HFFc6 (cell line): ENCODE results near the gene GRIP1. TPM values are rescaled to one million over a fixed set of nuclear protein-coding genes. Genes with fewer than 3 reads are reported as not detected.

Source experiments
- DNase-seq: peaks from one replicate; pipeline ENCODE4 v3.0.0-alpha.2; 2018
- H3K27ac Mint-ChIP-seq: 2 replicates; pipeline ENCODE4 v1.8.0; 2020; ENCODE audit warnings: mild to moderate bottlenecking, mixed read lengths
- H3K27me3 Mint-ChIP-seq: 2 replicates; pipeline ENCODE4 v1.8.0; 2021; ENCODE audit warnings: mild to moderate bottlenecking, moderate library complexity, mixed read lengths; ENCODE audit not compliant: insufficient read depth
- H3K36me3 Mint-ChIP-seq: 2 replicates; pipeline ENCODE4 v1.8.0; 2021; ENCODE audit warnings: low read depth, mixed read lengths
- H3K4me1 Mint-ChIP-seq: 2 replicates; pipeline ENCODE4 v1.8.0; 2020; ENCODE audit warnings: low read depth, mixed read lengths
- H3K4me3 Mint-ChIP-seq: 2 replicates; pipeline ENCODE4 v1.8.0; 2020; ENCODE audit warnings: mild to moderate bottlenecking, moderate library complexity, mixed read lengths
- H3K9me3 Mint-ChIP-seq: 2 replicates; pipeline ENCODE4 v1.8.0; 2020; ENCODE audit warnings: mild to moderate bottlenecking, mixed read lengths
- long read RNA-seq: library from polyadenylated mRNA; unstranded; transcript quantifications from one replicate; pipeline ENCODE4 v2.0.0, GENCODE V29; 2019
- total RNA-seq, 6 experiments: library from RNA; stranded (reverse); fragmentation: NEBNext Ultra II Directional; extraction: Animal tissue kit (Norgen Biotek cat#: 25700); gene quantifications; 2 replicates in 1 of 6; 3 replicates in 5 of 6; pipeline ENCODE4 v1.2.3, GENCODE V29; 2021
- TF ChIP-seq, protein P1 (sequence below): fragments of 200-600 bp; sonication (generic); IDR thresholded peaks from 2 replicates; pipeline ENCODE4 v1.5.0; 2021; ENCODE audit warnings: antibody characterized with exemption, mild to moderate bottlenecking

The GRIP1 gene, protein sequence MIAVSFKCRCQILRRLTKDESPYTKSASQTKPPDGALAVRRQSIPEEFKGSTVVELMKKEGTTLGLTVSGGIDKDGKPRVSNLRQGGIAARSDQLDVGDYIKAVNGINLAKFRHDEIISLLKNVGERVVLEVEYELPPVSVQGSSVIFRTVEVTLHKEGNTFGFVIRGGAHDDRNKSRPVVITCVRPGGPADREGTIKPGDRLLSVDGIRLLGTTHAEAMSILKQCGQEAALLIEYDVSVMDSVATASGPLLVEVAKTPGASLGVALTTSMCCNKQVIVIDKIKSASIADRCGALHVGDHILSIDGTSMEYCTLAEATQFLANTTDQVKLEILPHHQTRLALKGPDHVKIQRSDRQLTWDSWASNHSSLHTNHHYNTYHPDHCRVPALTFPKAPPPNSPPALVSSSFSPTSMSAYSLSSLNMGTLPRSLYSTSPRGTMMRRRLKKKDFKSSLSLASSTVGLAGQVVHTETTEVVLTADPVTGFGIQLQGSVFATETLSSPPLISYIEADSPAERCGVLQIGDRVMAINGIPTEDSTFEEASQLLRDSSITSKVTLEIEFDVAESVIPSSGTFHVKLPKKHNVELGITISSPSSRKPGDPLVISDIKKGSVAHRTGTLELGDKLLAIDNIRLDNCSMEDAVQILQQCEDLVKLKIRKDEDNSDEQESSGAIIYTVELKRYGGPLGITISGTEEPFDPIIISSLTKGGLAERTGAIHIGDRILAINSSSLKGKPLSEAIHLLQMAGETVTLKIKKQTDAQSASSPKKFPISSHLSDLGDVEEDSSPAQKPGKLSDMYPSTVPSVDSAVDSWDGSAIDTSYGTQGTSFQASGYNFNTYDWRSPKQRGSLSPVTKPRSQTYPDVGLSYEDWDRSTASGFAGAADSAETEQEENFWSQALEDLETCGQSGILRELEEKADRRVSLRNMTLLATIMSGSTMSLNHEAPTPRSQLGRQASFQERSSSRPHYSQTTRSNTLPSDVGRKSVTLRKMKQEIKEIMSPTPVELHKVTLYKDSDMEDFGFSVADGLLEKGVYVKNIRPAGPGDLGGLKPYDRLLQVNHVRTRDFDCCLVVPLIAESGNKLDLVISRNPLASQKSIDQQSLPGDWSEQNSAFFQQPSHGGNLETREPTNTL
- total RNA-seq = under 1 TPM in 2 of 6 experiments, not detected in 4; 0.31 to 0.60 TPM
- long read RNA-seq, partial matches to known transcripts = 0 of 1 reads
- long read RNA-seq, other reads (novel, unspliced or antisense) = 1 of 1 reads

GRCh38 chr12:66678338-66679275 is at the start of gene GRIP1:
Gene GRIP1, minus strand, starts transcription at chr12:66679076. Its CDS starts 172 bp downstream, at chr12:66678904.
- H3K4me1 Mint-ChIP-seq = no peaks in the 10 kb centered on the region
- no peaks in the 10 kb centered on the region for H3K9me3 Mint-ChIP-seq
- H3K36me3 Mint-ChIP-seq = no peaks in the 10 kb centered on the region
- H3K27me3 Mint-ChIP-seq = peaks cover 9% of the 10 kb centered on the region; the same call in 1 of the 2 replicates
- TF ChIP-seq, protein P1, sequence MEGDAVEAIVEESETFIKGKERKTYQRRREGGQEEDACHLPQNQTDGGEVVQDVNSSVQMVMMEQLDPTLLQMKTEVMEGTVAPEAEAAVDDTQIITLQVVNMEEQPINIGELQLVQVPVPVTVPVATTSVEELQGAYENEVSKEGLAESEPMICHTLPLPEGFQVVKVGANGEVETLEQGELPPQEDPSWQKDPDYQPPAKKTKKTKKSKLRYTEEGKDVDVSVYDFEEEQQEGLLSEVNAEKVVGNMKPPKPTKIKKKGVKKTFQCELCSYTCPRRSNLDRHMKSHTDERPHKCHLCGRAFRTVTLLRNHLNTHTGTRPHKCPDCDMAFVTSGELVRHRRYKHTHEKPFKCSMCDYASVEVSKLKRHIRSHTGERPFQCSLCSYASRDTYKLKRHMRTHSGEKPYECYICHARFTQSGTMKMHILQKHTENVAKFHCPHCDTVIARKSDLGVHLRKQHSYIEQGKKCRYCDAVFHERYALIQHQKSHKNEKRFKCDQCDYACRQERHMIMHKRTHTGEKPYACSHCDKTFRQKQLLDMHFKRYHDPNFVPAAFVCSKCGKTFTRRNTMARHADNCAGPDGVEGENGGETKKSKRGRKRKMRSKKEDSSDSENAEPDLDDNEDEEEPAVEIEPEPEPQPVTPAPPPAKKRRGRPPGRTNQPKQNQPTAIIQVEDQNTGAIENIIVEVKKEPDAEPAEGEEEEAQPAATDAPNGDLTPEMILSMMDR = no peak
- no peak within 1 kb of the TSS for H3K4me3 Mint-ChIP-seq
- H3K27ac Mint-ChIP-seq = no peak within 1 kb of the TSS
- no peak for DNase-seq

DNA sequence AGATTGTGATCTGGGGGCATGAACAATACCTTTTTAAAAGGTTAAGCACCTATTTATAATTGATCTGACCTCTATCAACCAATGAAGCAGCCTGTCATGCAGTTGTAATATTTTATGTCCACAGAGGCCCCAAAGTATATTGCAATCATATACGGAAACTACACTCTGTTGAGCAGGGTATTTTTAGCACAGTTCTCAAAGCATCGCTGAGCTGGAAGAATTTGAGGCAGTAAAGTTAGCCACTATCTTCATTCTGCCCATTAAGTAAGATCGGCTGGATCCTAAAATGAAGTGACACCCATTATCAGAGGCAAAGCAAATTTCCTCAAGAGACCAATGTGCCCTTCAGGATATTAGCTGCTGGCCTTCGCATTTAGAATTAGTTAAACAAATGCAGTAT is 47.7 kb upstream of the GRIP1 start:
- no peak for DNase-seq
- no peaks in the 10 kb centered on the region for H3K9me3 Mint-ChIP-seq
- TF ChIP-seq, protein P1 = no peak
- no peaks in the 10 kb centered on the region for H3K4me1 Mint-ChIP-seq
- H3K27ac Mint-ChIP-seq = no peak overlapping the region
- H3K36me3 Mint-ChIP-seq = no peaks in the 10 kb centered on the region
- no peak overlapping the region for H3K4me3 Mint-ChIP-seq
- H3K27me3 Mint-ChIP-seq = peaks cover 1% of the 10 kb centered on the region; the same call in 1 of the 2 replicates

DNA sequence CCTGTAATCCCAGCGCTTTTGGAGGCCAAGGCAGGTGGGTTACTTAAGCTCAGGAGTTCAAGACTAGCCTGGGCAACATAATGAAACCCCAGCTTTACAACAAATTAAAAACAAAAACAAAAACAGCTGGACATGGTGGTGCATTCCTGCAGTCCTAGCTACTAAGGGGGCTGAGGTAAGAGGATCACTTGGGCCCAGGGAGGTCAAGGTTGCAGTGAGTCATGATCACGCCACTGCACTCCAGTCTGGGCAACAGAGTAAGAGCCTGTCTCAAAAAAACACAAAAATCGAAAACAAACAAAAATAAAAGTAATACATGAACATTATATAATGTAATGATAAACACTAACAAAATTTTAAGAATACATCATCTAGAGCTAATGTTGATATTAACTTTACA is 46.2 kb upstream of the GRIP1 start:
- TF ChIP-seq, protein P1 = no peak
- H3K9me3 Mint-ChIP-seq = no peaks in the 10 kb centered on the region
- no peaks in the 10 kb centered on the region for H3K36me3 Mint-ChIP-seq
- no peak for DNase-seq
- H3K27me3 Mint-ChIP-seq = peaks cover 1% of the 10 kb centered on the region; the same call in 1 of the 2 replicates
- no peak overlapping the region for H3K27ac Mint-ChIP-seq
- no peak overlapping the region for H3K4me3 Mint-ChIP-seq
- no peaks in the 10 kb centered on the region for H3K4me1 Mint-ChIP-seq

GRCh38 chr12:66724616-66725015 is 45.7 kb upstream of the GRIP1 start:
- H3K4me1 Mint-ChIP-seq = no peaks in the 10 kb centered on the region
- TF ChIP-seq, protein P1 = no peak
- peaks cover 1% of the 10 kb centered on the region; the same call in 1 of the 2 replicates for H3K27me3 Mint-ChIP-seq
- no peak overlapping the region for H3K27ac Mint-ChIP-seq
- no peaks in the 10 kb centered on the region for H3K36me3 Mint-ChIP-seq
- no peak overlapping the region for H3K4me3 Mint-ChIP-seq
- no peaks in the 10 kb centered on the region for H3K9me3 Mint-ChIP-seq
- no peak for DNase-seq
